G401 (cell line): ENCODE results near the gene SPDL1. TPM values are rescaled to one million over a fixed set of nuclear protein-coding genes. Genes with fewer than 3 reads are reported as not detected.
"Not testable (repeated sequence)": the region's sequence is repeated elsewhere in the genome, so short reads cannot be mapped to it uniquely, and the experiment has no call there.

Experiments
- DNase-seq: peaks from one replicate; pipeline ENCODE4 v3.0.0-alpha.2; 2015; ENCODE audit warnings: low spot score
- in situ Hi-C: cut with HindIII; loops from 2 replicates; pipeline ENCODE4 v1.10.0; 2016; ENCODE audit warnings: low sequenced_read_pairs, mixed read lengths
- total RNA-seq: library from RNA; depleted of rRNA; stranded (reverse); fragments of >200 nt; shearing (Covaris generic); gene quantifications from 2 replicates; pipeline ENCODE4 v1.2.3, GENCODE V29; 2014

SPDL1 gene
- total RNA-seq, 1 experiment from 2014 or later = 16.4 TPM

DNA sequence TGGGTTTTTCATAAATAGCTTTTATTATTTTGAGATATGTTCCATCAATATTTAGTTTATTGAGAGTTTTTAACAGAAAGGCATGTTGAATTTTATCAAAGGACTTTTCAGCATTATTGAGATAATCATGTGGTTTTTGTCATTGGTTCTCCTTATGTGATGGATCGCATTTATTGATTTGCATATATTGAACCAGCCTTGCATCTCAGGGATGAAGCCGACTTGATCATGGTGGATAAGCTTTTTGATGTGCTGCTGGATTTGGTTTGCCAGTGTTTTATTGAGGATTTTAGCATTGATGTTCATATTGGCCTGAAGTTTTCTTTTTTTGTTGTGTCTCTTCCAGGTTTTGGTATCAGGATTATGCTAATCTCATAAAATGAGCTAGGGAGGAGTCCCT is 40.7 kb downstream of the SPDL1 start:
- in situ Hi-C loops = not testable (repeated sequence)

DNA sequence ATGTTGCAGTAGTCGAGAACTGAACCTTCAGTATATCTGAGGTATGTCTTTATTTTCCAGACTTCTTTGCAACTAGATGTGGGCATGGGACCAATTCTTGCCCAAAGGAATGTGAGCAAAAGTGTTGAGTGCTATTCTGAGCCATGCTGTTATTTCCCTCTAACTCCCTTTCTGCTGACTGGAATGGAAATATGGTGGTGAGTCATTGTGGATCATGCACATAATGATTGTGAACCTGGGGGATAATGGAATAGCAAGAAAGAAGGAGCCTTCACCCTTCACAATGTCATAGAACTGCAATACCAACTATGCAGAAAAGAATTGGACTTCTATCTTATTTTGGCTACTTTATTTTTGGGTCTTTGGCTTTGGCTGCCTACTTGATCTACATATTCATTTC is 43.2 kb downstream of the SPDL1 start:
- DNase-seq = no peak
- in situ Hi-C loops = no loop called here

More for the DNA sequence above, 40.7 kb downstream of the SPDL1 start:
- not testable (repeated sequence) for DNase-seq

DNA sequence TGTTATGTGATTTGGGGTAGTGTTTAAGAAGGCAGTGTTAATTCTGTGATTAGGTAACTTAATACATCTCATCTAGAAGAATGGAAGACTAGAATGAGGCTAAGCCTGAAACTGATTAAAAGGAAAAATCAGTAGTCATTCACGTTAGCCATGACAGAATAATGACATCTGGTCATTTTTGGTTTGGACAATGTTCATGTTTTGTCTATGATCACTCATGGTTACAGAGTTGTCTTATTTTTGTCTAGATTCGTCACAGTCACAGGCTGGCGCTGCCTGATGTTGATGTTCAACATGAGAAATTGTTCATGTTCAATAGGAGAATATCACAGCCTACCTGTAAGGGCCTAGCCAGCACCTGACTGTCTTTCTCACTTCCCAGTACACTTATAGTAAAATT is 44.0 kb downstream of the SPDL1 start:
- DNase-seq = no peak
- in situ Hi-C loops = no loop called here

DNA sequence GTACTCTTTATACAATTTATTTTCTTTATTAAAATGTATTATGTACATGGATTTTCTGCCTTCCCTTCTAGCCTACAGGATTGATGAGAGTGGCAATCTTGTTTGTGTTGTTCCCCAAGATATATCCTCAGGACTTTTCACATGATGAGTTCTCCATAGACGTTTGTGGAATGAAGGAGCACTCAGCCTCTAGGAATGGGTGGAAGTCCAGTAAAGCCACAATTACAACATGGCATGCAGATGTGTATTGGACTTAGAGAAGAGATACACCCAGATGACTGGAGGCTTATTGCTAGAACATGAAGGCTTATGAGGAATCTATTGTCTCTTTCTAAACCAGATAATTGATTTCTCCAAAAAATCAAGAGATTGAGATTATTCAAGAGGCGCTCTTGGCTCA is 45.3 kb downstream of the SPDL1 start:
- in situ Hi-C loops = no loop called here
- no peak for DNase-seq

DNA sequence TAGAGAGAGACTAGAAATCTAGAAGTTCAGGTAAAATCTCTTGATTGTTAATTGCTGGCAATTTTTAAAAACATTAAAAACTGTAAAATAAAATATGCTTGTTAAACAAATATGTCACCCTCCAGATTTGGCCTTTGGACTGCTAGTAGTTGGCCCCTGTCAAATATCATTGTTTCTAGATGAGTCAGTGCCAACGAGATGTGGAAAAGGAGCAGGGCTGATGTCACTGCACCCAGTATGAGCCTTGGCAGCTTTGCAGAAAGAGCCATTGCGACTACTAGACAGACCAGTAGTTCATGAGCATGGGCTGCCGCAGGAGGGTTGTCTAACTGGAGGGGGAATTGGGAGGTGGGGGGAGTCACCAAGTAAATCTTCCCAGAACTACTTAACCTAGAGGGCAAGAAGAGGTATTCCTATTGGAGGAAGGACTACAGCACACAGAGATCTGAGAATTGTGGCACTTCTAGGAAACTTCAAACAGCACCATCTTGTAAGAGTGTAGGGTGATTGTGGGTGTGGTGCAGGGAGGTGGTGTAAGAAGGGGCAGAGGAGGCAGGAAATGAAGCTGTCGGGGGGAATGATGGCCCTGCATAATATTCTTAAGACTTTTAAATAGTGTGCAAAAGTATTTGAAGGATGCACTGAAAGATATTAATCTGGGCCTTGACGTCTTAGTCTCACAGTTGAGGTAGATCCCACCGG is 46.4 kb downstream of the SPDL1 start:
- in situ Hi-C loops = no loop called here
- DNase-seq = no peak

DNA sequence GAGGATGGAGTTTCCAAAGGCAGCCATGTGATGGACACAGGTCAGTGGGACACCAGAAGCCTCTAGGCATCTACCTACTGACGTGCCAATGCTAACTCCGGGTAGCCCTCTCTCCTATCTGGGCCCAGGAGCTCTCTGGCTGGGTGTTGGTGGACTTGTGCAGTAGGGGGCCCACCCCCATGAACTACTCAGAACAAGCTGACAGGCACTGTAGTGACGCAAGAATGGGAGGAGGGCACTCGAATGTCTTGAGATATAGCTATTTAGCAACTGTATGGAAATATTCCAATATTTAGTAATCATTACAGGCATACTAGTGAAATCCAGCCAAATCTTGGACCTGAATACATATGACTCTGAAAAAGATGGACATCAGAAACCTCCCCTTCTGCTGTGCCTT is 47.8 kb downstream of the SPDL1 start:
- in situ Hi-C loops = no loop called here
- no peak for DNase-seq

DNA sequence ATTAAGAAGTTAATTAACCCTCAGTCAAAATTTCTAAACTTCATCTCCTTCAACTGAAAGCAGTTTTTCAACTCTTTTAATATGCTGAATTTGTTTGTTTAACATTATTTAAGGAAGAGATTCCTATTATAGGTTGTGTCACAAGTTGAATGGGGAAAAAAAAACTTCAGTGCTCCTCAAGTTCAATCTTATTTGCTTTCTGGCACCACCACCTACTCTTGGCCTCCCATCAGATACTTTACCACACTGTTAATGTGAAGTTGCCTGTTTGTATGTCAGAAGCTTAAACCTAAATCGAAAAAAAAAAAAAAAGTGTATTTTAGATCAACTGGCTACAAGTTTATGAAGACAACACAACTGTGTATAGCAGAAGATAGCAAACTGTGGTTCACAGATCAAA is 49.4 kb downstream of the SPDL1 start:
- no peak for DNase-seq
- in situ Hi-C loops = no loop called here

DNA sequence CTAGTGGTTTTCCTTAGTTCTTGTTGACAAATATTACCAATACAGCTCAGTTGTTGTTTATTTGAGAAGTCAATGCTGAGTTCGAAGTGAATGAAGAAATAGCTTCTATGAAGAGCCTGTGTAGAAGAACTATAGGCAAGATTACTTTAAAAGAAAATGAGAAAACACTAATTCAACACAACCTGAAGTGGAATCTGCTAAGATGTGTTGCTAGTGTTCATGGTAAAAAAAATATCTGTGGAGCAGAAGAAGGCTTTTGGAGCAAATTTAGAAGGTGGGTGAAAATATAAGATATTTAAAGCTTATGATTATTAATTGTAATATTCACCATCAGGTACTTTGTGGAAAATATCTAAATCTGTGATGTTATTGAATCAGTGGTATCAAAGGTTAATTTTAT is 51.0 kb downstream of the SPDL1 start:
- in situ Hi-C loops = no loop called here
- DNase-seq = no peak

DNA sequence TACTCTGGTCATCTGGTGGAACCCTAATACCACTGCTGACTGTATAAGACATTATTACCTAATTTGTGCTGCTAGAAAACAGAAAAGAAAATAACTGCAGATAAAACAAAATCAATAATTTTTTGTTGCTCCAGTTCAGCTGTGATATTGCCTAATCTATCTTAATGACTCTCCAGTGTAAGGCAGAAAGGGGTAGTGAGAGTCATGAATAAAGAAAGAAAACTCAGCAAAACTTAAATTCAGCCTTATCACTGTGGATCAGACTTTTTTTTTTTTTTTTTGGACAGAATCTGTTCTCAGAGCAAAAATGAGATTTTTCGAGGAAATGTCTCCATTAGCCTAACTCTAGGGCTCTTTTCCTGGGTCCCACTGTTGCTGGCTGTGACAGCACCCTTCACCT is 52.4 kb downstream of the SPDL1 start:
- in situ Hi-C loops = no loop called here
- DNase-seq = no peak

DNA sequence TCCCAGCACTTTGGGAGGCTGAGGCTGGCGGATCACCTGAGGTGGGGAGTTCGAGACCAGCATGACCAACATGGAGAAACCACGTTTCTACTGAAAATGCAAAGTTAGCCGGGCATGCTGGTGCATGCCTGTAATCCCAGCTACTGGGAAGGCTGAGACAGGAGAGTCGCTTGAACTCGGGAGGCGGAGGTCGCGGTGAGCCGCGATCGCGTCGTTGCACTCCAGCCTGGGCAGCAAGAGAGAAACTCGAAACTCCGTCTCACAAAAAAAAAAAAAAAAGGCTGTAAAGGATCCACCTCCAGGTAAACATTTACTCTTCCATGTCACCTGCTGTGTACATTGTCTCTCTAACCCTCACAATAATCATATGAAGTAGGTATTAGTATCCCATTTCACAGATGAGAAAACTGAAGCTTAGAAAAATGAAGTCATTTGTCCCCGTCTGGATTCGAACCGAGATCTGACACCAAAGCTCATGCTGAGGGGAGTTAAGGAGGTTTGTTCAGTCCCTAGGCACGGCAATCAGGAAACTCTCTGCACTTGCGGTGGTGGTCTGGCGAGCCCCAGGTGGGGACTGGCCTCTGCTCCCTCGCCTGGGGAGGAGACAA is 53.0 kb downstream of the SPDL1 start:
- in situ Hi-C loops = no loop called here
- no peak for DNase-seq

DNA sequence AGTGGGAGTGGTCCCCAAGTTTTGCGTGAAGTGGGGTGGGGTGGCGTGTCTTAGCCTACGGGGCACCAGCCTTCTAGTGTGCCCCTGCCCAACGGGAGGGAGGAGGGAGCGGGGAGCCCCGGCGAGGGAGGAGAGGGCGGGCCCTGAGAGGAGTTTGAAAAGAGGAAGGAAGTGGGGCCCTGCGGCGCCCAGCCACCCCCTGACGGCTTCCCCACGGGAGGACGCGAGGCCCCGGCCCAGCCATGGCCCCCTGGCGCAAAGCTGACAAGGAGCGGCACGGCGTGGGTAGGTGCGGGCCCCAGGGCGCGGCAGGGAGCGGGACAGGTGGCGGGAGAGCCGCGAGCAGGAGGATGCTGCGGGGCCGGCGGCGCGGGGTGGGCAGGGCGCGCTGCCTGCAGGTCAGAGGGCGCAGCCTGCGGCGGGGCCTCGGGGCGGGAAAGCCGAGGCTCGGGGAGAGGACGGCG is 53.5 kb downstream of the SPDL1 start, which contains the start of gene DOCK2:
Gene DOCK2, plus strand, starts transcription at position 191 of the 464 bp plus-strand sequence. Its CDS starts 52 bp downstream, at position 243.
- no peak for DNase-seq
- in situ Hi-C loops = no loop called here

DNA sequence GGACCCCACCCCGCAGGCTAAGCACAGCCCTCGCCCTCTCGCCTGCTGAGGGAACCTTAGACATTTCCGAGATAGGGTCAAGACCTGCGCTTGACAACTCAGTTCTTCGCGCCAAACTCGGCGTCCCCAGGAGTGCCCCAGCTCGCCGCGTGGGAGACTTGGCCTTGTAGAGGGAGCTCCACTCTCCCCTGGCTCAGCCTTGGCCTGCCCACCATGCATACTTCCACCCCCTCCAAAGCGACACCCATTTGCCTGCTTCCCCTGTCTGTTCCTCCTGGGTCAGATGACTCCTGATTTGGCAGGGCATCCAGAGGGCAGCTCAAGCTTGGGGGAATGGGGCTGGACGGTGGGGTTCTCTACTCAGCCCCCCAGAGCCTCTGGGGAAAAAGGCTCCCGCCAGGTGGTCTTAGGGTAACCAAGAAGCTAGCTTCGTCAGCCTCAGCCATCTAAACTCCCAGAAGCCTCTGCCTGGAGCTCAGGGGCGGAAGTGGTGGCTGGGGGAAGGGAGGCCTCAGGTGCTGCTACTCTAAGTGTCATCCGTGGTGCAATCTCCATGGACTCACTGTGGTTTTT is 54.1 kb downstream of the SPDL1 start:
- DNase-seq = no peak
- in situ Hi-C loops = no loop called here

DNA sequence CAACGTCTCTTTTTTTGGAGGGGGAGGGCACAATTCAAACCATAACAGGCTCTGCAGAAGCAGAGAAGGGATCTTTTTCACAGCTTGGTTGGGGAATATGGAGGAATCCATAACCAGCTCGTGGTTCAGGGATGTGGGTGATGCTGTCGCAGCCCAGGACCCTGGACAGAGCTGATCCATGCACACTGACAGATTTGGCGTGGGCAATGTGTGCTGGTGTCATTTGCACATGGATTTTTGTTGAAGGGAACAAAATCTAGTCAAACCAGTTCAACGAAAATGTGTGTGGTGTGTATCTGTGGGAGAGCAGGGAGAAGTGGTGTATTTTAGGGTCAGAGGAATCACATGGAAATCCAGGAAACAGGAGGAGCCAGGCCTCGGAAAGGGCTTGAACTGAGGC is 57.7 kb downstream of the SPDL1 start:
- DNase-seq = no peak
- in situ Hi-C loops = no loop called here

DNA sequence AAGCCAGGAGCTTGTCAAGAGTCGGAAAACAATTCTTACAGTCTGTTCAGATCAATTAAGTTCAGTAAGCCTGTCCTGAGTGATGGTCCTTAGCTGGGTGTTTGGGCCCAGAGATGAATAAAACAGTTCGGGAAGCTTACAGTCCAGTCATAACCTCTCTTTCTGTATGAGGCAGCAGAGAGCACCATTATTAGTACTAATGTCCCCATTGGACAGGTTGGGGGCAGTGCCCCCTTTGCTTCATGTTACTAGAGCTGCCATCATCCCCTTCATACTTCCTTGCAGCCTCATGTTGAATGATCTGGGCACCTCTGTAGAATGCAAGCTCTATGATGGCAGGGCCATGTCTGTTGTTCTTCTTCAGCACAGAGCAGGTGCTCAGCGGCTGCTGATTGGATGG is 63.3 kb downstream of the SPDL1 start:
- in situ Hi-C loops = no loop called here
- no peak for DNase-seq

DNA sequence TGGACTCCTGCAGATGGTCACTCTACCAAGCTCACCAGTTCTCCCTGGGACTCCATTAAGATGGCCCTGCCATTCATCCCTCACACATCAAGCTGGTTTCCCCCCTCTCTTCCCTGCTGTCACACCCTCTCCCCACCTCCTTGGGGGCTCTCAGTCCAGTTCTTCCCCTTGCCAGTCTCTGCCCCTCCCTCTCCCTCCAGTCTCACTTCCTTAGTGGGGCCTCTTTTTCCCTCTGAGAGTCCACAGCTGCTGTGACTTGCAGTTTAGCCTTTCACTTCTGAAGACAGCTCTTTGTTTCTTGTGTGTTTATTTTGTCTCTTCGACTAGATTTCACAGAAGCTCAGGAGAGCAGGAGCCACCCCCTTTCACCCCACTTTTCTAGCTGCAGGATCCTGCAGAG is 64.0 kb downstream of the SPDL1 start:
- in situ Hi-C loops = no loop called here
- no peak for DNase-seq

DNA sequence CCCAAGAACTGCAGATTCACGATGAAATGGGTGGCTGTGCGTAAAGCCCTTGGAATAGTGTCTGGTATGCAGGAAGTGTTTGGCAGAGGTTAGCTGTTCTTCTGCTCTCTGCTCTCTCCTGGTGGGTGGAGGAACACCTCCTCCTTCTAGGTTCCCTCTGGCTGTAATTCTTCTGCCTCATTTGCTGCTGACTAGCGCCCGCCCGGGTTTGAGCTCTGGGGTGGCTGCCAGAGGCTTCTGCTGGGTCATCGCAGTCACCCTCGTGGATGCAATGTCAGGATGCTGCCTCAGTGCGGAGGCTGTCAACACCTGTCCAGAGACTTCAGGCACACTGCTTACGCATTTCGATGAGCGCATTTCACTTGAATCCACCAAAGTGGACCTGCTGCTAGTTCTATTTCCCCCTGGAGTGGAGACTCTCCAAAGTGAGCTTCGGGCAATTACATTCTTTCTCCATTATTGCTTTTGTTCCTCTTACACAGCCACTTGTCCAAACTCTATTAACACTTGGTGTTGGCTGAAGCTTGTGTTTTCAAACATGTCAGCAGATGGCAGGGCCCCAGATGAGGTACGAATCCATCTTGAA is 65.2 kb downstream of the SPDL1 start:
- in situ Hi-C loops = no loop called here
- no peak for DNase-seq

DNA sequence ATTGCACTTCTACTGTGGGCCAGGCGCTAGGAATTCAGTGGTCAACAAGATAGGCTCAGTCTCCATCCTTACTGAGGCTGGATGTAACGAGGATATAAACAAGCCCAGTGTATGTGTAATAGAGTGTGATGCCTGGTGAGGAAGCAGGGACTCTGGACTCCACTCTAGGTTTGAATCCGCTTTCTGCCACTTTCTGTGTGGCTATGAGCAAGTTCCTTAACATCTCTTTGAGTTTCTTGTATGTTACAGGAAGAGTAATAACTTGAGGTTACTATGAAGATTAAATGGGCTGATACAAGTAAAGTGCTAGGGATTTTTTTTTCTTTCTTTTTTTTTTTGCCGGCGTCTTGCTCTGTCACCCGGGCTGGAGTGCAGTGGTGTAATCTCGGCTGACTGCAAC is 65.9 kb downstream of the SPDL1 start:
- no peak for DNase-seq
- in situ Hi-C loops = no loop called here

DNA sequence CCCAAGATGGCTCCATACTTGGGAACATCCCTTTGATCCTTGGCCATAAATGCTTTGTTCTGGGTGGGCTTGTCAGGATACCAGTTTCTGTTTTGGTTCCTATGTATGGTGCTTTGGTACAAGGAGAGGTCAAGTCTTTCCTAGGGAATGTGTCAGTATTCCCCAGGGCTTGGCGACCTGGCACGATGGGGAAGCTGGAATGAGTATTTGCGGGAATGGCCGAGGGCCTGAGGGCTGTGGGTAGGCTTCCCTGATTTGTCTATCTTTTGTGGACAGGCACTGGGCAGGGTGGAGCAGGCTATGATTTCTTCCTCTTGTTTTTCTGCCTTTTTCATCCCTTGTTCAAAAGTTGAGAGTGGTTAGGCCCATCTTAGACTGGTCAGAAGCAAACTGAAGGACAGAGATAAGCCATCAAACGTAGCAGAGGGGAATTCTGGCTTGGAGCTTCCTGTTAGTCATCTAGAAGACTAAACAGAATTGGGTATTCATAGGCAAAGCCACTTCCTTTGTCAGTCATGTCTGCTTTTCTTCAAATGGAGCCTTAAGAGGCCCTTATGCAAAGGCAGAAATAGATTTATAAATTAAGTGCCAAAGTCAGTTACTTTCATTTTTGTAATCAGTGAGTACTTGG is 67.2 kb downstream of the SPDL1 start:
- in situ Hi-C loops = no loop called here
- DNase-seq = no peak

DNA sequence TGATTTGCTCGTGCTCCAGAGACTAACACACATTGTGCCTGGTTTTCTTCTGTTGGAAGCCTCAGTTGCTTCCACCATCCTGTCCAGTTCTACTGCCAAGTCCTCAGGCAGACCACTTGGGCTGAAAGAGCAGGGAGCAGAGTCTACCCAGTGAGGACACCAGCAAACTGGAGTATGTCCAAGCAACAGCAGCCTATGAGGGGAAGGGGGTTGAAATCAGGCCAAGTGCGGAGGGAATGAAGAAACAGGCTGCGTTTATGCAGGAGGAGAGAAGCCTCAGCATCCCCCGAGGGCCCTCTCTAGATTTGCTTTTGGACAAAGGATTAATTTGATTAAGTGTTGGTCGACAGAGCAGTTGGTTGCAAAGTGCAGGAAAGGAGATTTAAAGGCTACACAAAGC is 68.0 kb downstream of the SPDL1 start:
- in situ Hi-C loops = no loop called here
- no peak for DNase-seq

DNA sequence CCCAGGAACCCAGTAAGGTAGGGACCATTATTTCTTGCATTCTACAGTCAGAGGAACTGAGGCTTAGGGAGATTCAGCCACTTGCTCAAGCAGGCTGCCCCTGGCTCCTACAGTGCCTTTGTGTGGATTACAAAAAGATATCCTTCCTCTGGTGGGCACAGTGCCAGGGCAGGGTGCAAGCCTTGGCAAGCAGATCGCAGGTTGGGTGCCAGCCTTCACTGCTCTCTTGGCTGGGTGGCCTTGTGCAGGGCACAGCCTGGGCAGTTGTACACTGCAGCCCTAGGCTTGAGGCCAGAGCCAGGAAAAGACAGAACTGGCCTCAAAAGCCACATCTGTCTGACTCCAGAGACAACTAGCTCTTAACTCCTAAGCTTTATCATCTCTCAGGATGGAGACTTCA is 68.5 kb downstream of the SPDL1 start:
- DNase-seq = no peak
- in situ Hi-C loops = no loop called here
